B cell (primary cell): ENCODE measurements around the gene HIBCH.

Source experiments
- CTCF ChIP-seq: fragments of 200-600 bp; IDR thresholded peaks from one replicate; pipeline ENCODE4 v1.8.0; 2022; ENCODE audit warnings: antibody characterized with exemption, mild to moderate bottlenecking
- EZH2 ChIP-seq: IDR thresholded peaks from 2 replicates; pipeline ENCODE4 v1.6.1; 2012; ENCODE audit warnings: borderline replicate concordance, low read depth, mild to moderate bottlenecking, moderate library complexity, low read length; ENCODE audit not compliant: insufficient read depth, poor library complexity, severe bottlenecking

- TF ChIP-seq CTCF = no peak
- TF ChIP-seq EZH2 = no peak
Measured at GRCh38 chr2:190327867-190328572, 8.4 kb upstream of the HIBCH start.
